ENCODE results near the gene CTDSP2. TPM values are rescaled to one million over a fixed set of nuclear protein-coding genes. Genes with fewer than 3 reads are reported as not detected.

CTDSP2 gene
- polyA plus RNA-seq, 2 of the 4 experiments (the other 2 are of a cell fraction): 31.3 to 87.7 TPM

- Histone ChIP-seq H3K4me3 (no peak overlapping the region), H3K9me3 (no peaks in the 10 kb centered on the region), H3K4me1 (no peaks in the 10 kb centered on the region), H3K27ac (no peak overlapping the region), H3K4me2 (no peak overlapping the region)
- no peak for DNase-seq (ENCODE audit: low read depth in 1 of 2, low spot score in 1 of 2)
- peak in 1 of 2 experiments; percentile 50; a peak in 4 of 6 replicates for ATAC-seq
- TF ChIP-seq ZFP36 (IDR thresholded peaks at IDR 0.05; ENCODE audit: borderline replicate concordance, partially characterized antibody) (no peak), CEBPB (IDR thresholded peaks at IDR 0.05) (no peak), MYC (IDR thresholded peaks at IDR 0.05; ENCODE audit: borderline replicate concordance, low read length) (no peak), CTCF (IDR thresholded peaks at IDR 0.05) (no peak)
- ChIA-PET POLR2A (interaction anchor here (0.6 to 1.8 kb wide), 3 partner anchors 11 to 29 kb away, joined by 3 to 10 read pairs (median 4); partner anchors contain the start of gene CTDSP2), CTCF (interaction anchor here (1.6 to 2.8 kb wide), 3 partner anchors 10 to 29 kb away, joined by 4 to 7 read pairs (median 6); no protein-coding TSS in a partner anchor)
- FAIRE-seq: no peak
- WGBS (ENCODE audit: missing lambda C conversion rate): 61% methylated on average over 5 of the region's 5 CpGs
Measured at GRCh38 chr12:57875753-57876547, 29.4 kb upstream of the CTDSP2 start.

- TF ChIP-seq RCOR1 (IDR thresholded peaks at IDR 0.05; ENCODE audit: low read depth, low read length) (no peak), MAX (IDR thresholded peaks at IDR 0.05) (no peak), E2F6 (IDR thresholded peaks at IDR 0.05; ENCODE audit: borderline replicate concordance, low read depth) (no peak), ZSCAN20 (CRISPR knock-in tag; IDR thresholded peaks at IDR 0.05) (no peak), ZC3H11A (IDR thresholded peaks at IDR 0.05) (no peak), EP300 (IDR thresholded peaks at IDR 0.05) (no peak), FOSB (CRISPR knock-in tag; IDR thresholded peaks at IDR 0.05) (no peak), POLR2AphosphoS2 (conservative IDR thresholded peaks at IDR 0.05; ENCODE audit: low read length) (no peak), ZNF302 (CRISPR knock-in tag; IDR thresholded peaks at IDR 0.05) (no peak)
- WGBS (ENCODE audit: missing lambda C conversion rate): 84% methylated on average over 8 of the region's 8 CpGs
- ATAC-seq (no peak), DNase-seq (ENCODE audit: low read depth in 1 of 2, low spot score in 1 of 2) (no peak), FAIRE-seq (no peak)
- Histone ChIP-seq H3K4me2 (no peak overlapping the region), H3K4me3 (no peak overlapping the region), H3K9me3 (no peaks in the 10 kb centered on the region), H3K27ac (no peak overlapping the region), H3K4me1 (no peaks in the 10 kb centered on the region)
- ChIA-PET CTCF (interaction anchor here (0.7 to 2.8 kb wide), 7 partner anchors 9 to 71 kb away, joined by 3 to 7 read pairs (median 4); no protein-coding TSS in a partner anchor), POLR2A (interaction anchor here (0.7 to 2.4 kb wide), 2 partner anchors 9 to 66 kb away, joined by 3 to 13 read pairs; no protein-coding TSS in a partner anchor)
Measured at GRCh38 chr12:57874166-57875108, 27.9 kb upstream of the CTDSP2 start.

- no peak for ATAC-seq
- TF ChIP-seq USF2 (IDR thresholded peaks at IDR 0.05): peak; percentile 29; the same call in 1 of the 2 replicates
- no peak for TF ChIP-seq CHD4 (IDR thresholded peaks at IDR 0.05; ENCODE audit: borderline replicate concordance)
- no peak for TF ChIP-seq HES2 (IDR thresholded peaks at IDR 0.05)
- no peak for TF ChIP-seq EHMT2 (IDR thresholded peaks at IDR 0.05; ENCODE audit: low read depth)
- Histone ChIP-seq H3K27ac (no peak overlapping the region), H3K4me3 (no peak overlapping the region), H3K4me1 (no peaks in the 10 kb centered on the region), H3K4me2 (no peak overlapping the region), H3K9me3 (no peaks in the 10 kb centered on the region)
- WGBS (ENCODE audit: missing lambda C conversion rate): 51% methylated on average over 2 of the region's 2 CpGs
- FAIRE-seq: no peak
- ChIA-PET CTCF (interaction anchor here (0.6 to 1.4 kb wide), 5 partner anchors 8 to 25 kb away, joined by 3 to 4 read pairs (median 4); no protein-coding TSS in a partner anchor), POLR2A (no interaction called here)
- no peak for DNase-seq (ENCODE audit: low read depth in 1 of 2, low spot score in 1 of 2)
Measured at GRCh38 chr12:57872362-57872761, 25.8 kb upstream of the CTDSP2 start.
